Measurements from ENCODE around the gene MX1.

The MX1 gene

GRCh38 chr21:41491412-41491811, 65.4 kb downstream of the MX1 start:
- TF ChIP-seq POLR2A (IDR thresholded peaks at IDR 0.05; ENCODE audit: low read length) (no peak), GATA1 (IDR thresholded peaks at IDR 0.05; ENCODE audit: low read depth, low read length) (no peak)
- DNase-seq: no peak

GRCh38 chr21:41494242-41494641, 68.2 kb downstream of the MX1 start:
- no peak for TF ChIP-seq GATA1 (IDR thresholded peaks at IDR 0.05; ENCODE audit: low read depth, low read length)
- TF ChIP-seq POLR2A (IDR thresholded peaks at IDR 0.05; ENCODE audit: low read length): no peak
- no peak for DNase-seq

DNA sequence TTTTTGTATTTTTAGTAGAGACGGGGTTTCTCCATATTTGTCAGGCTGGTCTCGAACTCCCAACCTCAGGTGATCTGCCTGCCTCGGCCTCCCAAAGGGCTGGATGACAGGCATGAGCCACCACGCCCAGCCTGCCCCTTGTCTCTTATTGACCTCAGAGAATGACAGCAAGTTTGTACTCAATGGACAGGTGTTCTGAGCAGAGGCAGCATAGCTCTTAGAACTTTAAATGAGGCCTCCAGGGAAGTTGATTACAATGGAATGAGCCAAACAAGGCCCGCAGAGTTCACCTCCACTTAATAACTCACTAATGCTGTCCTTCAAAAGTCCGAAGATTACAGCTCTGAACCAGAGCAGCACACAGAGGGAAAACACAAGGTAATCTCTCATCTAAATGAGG, 71.0 kb downstream of the MX1 start:
- no peak for TF ChIP-seq POLR2A (IDR thresholded peaks at IDR 0.05; ENCODE audit: low read length)
- no peak for TF ChIP-seq GATA1 (IDR thresholded peaks at IDR 0.05; ENCODE audit: low read depth, low read length)
- no peak for DNase-seq

GRCh38 chr21:41497788-41498187, 71.7 kb downstream of the MX1 start:
- TF ChIP-seq POLR2A (IDR thresholded peaks at IDR 0.05; ENCODE audit: low read length) (no peak), GATA1 (IDR thresholded peaks at IDR 0.05; ENCODE audit: low read depth, low read length) (no peak)
- DNase-seq: no peak

GRCh38 chr21:41499920-41500319, 73.9 kb downstream of the MX1 start:
- no peak for DNase-seq
- TF ChIP-seq POLR2A (IDR thresholded peaks at IDR 0.05; ENCODE audit: low read length) (no peak), GATA1 (IDR thresholded peaks at IDR 0.05; ENCODE audit: low read depth, low read length) (no peak)

GRCh38 chr21:41500363-41500762, 74.3 kb downstream of the MX1 start:
- no peak for TF ChIP-seq POLR2A (IDR thresholded peaks at IDR 0.05; ENCODE audit: low read length)
- no peak for TF ChIP-seq GATA1 (IDR thresholded peaks at IDR 0.05; ENCODE audit: low read depth, low read length)
- DNase-seq: no peak

- DNase-seq: no peak
- TF ChIP-seq GATA1 (IDR thresholded peaks at IDR 0.05; ENCODE audit: low read depth, low read length): no peak
- TF ChIP-seq POLR2A (IDR thresholded peaks at IDR 0.05; ENCODE audit: low read length): no peak
Measured at GRCh38 chr21:41500931-41501381, 74.9 kb downstream of the MX1 start.

DNA sequence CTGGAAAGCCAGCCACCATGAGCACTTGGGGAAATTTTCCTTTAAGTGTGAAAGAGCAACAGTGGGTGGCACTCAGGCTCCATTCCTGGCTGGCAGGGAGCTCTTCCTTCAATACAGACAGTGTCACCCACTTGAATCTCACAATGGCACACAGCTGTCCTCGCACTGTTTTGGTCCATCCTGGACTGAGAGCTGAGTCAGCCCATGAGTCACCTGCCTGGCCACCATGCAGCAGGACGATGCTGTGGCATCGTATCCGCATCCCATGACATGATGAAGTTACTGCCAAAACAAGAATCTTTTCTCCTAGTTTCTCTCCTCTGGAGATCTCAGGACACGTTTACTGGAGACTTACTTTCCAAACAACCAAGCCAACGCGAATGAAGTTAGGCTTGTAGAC, 75.9 kb downstream of the MX1 start:
- no peak for DNase-seq
- no peak for TF ChIP-seq POLR2A (IDR thresholded peaks at IDR 0.05; ENCODE audit: low read length)
- no peak for TF ChIP-seq GATA1 (IDR thresholded peaks at IDR 0.05; ENCODE audit: low read depth, low read length)

- DNase-seq: no peak
Measured at GRCh38 chr21:41503331-41503730, 77.3 kb downstream of the MX1 start.

GRCh38 chr21:41504030-41504429, 78.0 kb downstream of the MX1 start:
- TF ChIP-seq POLR2A (IDR thresholded peaks at IDR 0.05; ENCODE audit: low read length) (no peak), GATA1 (IDR thresholded peaks at IDR 0.05; ENCODE audit: low read depth, low read length) (no peak)
- no peak for DNase-seq

More at GRCh38 chr21:41503331-41503730, 77.3 kb downstream of the MX1 start:
- TF ChIP-seq GATA1 (IDR thresholded peaks at IDR 0.05; ENCODE audit: low read depth, low read length) (no peak), POLR2A (IDR thresholded peaks at IDR 0.05; ENCODE audit: low read length) (no peak)

DNA sequence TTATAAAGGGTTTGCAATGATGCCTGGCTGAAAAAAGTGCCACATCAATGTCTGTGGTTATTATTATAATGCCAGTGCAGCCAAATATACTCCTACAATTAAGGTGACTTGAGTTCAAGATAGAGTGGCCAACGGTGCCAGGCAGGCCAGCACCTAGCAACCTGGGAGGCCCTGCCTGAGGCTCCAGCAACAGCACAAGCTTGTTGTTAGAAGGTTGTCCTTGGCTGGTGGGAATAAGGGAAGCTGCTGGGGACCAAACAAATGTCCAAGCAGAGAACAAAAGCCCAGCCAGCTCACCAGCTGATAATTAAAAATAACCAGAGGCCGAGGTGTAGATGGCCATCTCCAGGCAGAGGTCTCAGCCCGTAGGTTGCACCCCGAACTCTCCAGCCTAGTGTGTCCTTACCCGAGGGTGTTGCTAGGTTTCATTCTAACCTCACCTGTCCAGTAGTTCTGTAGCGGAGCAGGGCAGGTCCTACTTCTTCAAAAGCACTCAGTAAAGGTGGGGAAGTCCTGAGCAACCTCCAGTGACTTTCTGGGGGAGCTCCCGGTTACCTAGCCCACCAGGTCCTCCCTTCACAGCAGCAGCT, 80.1 kb downstream of the MX1 start:
- no peak for DNase-seq
- TF ChIP-seq POLR2A (IDR thresholded peaks at IDR 0.05; ENCODE audit: low read length) (no peak), GATA1 (IDR thresholded peaks at IDR 0.05; ENCODE audit: low read depth, low read length) (no peak)

GRCh38 chr21:41506611-41507520, 80.8 kb downstream of the MX1 start:
- TF ChIP-seq POLR2A (IDR thresholded peaks at IDR 0.05; ENCODE audit: low read length) (no peak), GATA1 (IDR thresholded peaks at IDR 0.05; ENCODE audit: low read depth, low read length) (no peak)
- no peak for DNase-seq

DNA sequence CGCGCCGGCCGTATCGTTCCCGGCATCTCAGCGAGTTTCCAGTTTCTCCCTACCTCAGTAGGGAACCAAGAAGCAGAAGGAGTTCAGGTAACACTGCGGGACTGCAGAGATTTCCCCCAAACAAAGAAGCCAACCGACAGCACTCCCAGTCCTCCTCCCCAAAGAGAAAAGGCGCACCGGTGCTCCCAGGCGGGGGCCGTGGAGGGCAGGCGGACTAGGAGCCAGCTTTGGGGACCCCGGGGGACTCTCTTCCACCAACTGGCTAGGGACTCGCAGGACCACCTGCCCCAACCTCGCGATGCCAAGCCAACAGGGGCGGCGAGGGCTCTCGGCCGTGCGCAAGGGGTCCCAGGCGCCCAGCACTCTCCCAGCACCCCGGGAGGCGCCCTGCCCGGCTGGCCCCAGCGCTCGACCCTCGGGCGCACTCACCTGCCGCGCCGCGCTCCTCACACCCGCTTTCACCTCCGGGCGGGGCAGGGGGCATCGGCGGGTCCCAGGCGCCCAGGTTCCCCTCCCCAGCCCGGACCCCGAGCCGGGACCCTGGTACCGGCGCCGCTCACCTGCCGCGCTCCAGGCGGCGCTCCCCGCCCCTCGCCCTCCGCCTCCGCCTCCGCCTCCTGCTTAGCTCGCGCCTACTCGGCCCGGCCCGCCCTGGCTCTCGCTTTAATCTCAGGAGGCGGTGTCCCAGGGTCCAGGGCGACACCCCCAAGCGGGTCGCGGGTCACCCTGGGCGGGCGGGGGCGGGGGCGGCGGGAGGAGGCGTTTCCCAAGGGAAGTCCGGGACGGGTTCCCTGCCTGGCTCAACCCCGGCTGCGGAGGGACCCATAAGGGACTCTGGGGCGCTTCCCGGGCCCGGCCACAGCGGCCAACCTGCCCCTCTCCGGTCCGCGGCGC, 81.7 kb downstream of the MX1 start, which contains the start of gene TMPRSS2:
Gene TMPRSS2 (minus strand): TSS at position 638 of the 894 bp plus-strand sequence. CDS start 10,025 bp downstream, outside the sequence.
- DNase-seq: no peak
- no peak for TF ChIP-seq POLR2A (IDR thresholded peaks at IDR 0.05; ENCODE audit: low read length)
- TF ChIP-seq GATA1 (IDR thresholded peaks at IDR 0.05; ENCODE audit: low read depth, low read length): no peak

Data from erythroblast (primary cell).